ENCODE results near the gene CEP95.

DNA sequence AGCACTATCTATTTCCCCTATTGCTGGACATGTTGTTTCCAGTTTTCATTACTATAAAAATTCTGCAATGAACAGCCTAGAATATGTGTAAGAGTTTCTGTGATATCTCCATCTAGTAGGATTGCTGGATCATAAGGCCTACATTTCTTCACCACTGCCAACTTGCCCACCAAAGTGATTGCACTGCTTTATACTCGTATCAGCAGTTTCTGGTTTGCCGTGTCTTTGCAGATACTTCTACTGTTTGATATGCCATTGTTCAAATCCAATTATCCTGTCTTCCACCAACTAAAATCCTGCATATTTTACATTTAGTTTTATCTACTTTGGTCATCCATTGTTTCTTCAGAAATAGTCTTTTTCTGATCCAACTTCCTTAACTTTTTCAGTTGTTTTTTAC lies 21.1 kb downstream of the CEP95 start:
- TF ChIP-seq THYN1 (CRISPR knock-in tag; IDR thresholded peaks at IDR 0.05; ENCODE audit: borderline replicate concordance, low read depth) = no peak
- no peak for TF ChIP-seq ZNF784 (CRISPR knock-in tag; IDR thresholded peaks at IDR 0.05; ENCODE audit: borderline replicate concordance)
- TF ChIP-seq HNRNPLL (IDR thresholded peaks at IDR 0.05; ENCODE audit: low read depth, low read length, poor library complexity, severe bottlenecking) = no peak
- TF ChIP-seq, protein P1, sequence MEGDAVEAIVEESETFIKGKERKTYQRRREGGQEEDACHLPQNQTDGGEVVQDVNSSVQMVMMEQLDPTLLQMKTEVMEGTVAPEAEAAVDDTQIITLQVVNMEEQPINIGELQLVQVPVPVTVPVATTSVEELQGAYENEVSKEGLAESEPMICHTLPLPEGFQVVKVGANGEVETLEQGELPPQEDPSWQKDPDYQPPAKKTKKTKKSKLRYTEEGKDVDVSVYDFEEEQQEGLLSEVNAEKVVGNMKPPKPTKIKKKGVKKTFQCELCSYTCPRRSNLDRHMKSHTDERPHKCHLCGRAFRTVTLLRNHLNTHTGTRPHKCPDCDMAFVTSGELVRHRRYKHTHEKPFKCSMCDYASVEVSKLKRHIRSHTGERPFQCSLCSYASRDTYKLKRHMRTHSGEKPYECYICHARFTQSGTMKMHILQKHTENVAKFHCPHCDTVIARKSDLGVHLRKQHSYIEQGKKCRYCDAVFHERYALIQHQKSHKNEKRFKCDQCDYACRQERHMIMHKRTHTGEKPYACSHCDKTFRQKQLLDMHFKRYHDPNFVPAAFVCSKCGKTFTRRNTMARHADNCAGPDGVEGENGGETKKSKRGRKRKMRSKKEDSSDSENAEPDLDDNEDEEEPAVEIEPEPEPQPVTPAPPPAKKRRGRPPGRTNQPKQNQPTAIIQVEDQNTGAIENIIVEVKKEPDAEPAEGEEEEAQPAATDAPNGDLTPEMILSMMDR (CRISPR knock-in tag; IDR thresholded peaks at IDR 0.05) = no peak
- TF ChIP-seq MXI1 (IDR thresholded peaks at IDR 0.05; ENCODE audit: borderline replicate concordance, low read depth, low read length) = no peak
- no peak for TF ChIP-seq ZNF776 (CRISPR knock-in tag; IDR thresholded peaks at IDR 0.05)
- TF ChIP-seq PRDM10 (CRISPR knock-in tag; IDR thresholded peaks at IDR 0.05; ENCODE audit: low read depth) = no peak
- no peak for TF ChIP-seq ZFP1 (CRISPR knock-in tag; IDR thresholded peaks at IDR 0.05)

All from HepG2 (cell line).